Measurements from ENCODE around the gene TMPRSS13.
A peak's percentile ranks its signal among the peaks of the same experiment; 100 is the strongest.

GRCh38 chr11:117876341-117877119 lies 52.7 kb downstream of the TMPRSS13 start, which contains the start of gene FXYD6:
- TF ChIP-seq, protein P1, sequence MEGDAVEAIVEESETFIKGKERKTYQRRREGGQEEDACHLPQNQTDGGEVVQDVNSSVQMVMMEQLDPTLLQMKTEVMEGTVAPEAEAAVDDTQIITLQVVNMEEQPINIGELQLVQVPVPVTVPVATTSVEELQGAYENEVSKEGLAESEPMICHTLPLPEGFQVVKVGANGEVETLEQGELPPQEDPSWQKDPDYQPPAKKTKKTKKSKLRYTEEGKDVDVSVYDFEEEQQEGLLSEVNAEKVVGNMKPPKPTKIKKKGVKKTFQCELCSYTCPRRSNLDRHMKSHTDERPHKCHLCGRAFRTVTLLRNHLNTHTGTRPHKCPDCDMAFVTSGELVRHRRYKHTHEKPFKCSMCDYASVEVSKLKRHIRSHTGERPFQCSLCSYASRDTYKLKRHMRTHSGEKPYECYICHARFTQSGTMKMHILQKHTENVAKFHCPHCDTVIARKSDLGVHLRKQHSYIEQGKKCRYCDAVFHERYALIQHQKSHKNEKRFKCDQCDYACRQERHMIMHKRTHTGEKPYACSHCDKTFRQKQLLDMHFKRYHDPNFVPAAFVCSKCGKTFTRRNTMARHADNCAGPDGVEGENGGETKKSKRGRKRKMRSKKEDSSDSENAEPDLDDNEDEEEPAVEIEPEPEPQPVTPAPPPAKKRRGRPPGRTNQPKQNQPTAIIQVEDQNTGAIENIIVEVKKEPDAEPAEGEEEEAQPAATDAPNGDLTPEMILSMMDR (IDR thresholded peaks at IDR 0.05; ENCODE audit: poor library complexity, severe bottlenecking), result no peak
- TF ChIP-seq POLR2AphosphoS5 (IDR thresholded peaks at IDR 0.05), result peak; percentile 71
- TF ChIP-seq MXI1 (conservative IDR thresholded peaks at IDR 0.05; ENCODE audit: poor library complexity, severe bottlenecking), result peak; percentile 47
- TF ChIP-seq RAD21 (conservative IDR thresholded peaks at IDR 0.05), result peak; percentile 39
- no peak for TF ChIP-seq EP300 (conservative IDR thresholded peaks at IDR 0.05; ENCODE audit: poor library complexity, severe bottlenecking)
- no peak for TF ChIP-seq TAF1 (IDR thresholded peaks at IDR 0.05; ENCODE audit: low read depth)
- no peak for TF ChIP-seq EZH2 (IDR thresholded peaks at IDR 0.05; ENCODE audit: borderline replicate concordance, insufficient read depth, low read length, poor library complexity, severe bottlenecking)
- peak; percentile 65 for TF ChIP-seq REST (IDR thresholded peaks at IDR 0.05; ENCODE audit: borderline replicate concordance)

All from neural cell (in vitro differentiated cells).